ENCODE results near the gene KRT6A.

DNA sequence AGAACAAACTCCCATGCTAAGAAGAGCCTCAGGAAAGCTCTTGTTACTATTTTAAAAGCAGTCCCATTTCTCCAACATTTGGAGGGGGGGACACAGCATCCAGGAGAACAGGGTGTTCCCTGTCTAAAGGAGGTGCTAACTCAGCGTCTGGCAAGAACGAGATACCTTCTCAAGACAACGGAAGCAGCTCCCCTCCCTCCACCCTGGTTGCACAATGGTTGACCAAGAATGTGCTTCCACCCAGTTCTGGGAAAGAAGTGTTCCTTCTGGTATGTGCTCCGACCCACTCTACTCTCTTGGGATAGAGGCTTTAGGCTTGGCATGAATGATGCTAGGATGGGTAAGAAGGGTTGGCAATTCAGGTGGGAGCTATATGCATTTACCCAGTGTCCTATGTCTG lies 1.5 kb upstream of the KRT6A start:
- TF ChIP-seq EZH2phosphoT487 (IDR thresholded peaks at IDR 0.05; ENCODE audit: insufficient read depth, low read depth) (no peak), EZH2 (IDR thresholded peaks at IDR 0.05; ENCODE audit: insufficient read depth, poor library complexity, severe bottlenecking) (no peak)

Data from GM23248 (cell line).